MM.1S (cell line): ENCODE data around the gene CISTR.

Experiments
- EZH2 ChIP-seq: fragments of 300-600 bp; sonication (generic); optimal IDR thresholded peaks from 2 replicates; pipeline ENCODE3; 2017; ENCODE audit warnings: low read depth, mild to moderate bottlenecking, antibody characterized with exemption, low read length, mixed read lengths
- TF ChIP-seq, protein P1 (sequence below): fragments of 300-600 bp; sonication (generic); IDR thresholded peaks from 2 replicates; pipeline ENCODE4 v1.5.1; 2016; ENCODE audit warnings: antibody characterized with exemption, low read length, mixed read lengths

- TF ChIP-seq, protein P1, sequence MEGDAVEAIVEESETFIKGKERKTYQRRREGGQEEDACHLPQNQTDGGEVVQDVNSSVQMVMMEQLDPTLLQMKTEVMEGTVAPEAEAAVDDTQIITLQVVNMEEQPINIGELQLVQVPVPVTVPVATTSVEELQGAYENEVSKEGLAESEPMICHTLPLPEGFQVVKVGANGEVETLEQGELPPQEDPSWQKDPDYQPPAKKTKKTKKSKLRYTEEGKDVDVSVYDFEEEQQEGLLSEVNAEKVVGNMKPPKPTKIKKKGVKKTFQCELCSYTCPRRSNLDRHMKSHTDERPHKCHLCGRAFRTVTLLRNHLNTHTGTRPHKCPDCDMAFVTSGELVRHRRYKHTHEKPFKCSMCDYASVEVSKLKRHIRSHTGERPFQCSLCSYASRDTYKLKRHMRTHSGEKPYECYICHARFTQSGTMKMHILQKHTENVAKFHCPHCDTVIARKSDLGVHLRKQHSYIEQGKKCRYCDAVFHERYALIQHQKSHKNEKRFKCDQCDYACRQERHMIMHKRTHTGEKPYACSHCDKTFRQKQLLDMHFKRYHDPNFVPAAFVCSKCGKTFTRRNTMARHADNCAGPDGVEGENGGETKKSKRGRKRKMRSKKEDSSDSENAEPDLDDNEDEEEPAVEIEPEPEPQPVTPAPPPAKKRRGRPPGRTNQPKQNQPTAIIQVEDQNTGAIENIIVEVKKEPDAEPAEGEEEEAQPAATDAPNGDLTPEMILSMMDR = no peak
- TF ChIP-seq EZH2 = no peak
Measured at GRCh38 chr12:53754633-53755264, 3.0 kb upstream of the CISTR start.
